Smooth muscle cell of the umbilical artery (primary cell): ENCODE results near the gene ZBED1. TPM values are rescaled to one million over a fixed set of nuclear protein-coding genes. Genes with fewer than 3 reads are reported as not detected.

Experiments
- total RNA-seq: library from RNA; depleted of rRNA; stranded (reverse); fragments of >200 nt; gene quantifications from 2 replicates; pipeline ENCODE4 v1.2.3, GENCODE V29; 2014

ZBED1 gene
- 27.9 and 44.9 TPM in 2 replicates for total RNA-seq

GRCh38 chrX:2500803-2501558, at the start of gene ZBED1, which contains the start of gene DHRSX:
TSS of gene ZBED1 (minus strand) at chrX:2500976. CDS start at chrX:2490719, 10,257 bp downstream.
TSS of gene DHRSX (minus strand) at chrX:2500976. CDS start at chrX:2500925, 51 bp downstream.

Other genes with a start within 250 kb of the ZBED1 start
- 25.7 and 28.2 TPM in 2 replicates for gene DHRSX, start within 50 bp of the ZBED1 start, total RNA-seq
- 227 and 238 TPM in 2 replicates for gene CD99, start 190.3 kb upstream of the ZBED1 start, total RNA-seq